NCI-H2196 (cell line): ENCODE measurements around the gene GMPR2.

Source experiments
- DNase-seq: peaks from one replicate; lab custom pipeline; 2025; ENCODE audit not compliant: unreplicated experiment; lab: John Stamatoyannopoulos, UW

Gene GMPR2

DNA sequence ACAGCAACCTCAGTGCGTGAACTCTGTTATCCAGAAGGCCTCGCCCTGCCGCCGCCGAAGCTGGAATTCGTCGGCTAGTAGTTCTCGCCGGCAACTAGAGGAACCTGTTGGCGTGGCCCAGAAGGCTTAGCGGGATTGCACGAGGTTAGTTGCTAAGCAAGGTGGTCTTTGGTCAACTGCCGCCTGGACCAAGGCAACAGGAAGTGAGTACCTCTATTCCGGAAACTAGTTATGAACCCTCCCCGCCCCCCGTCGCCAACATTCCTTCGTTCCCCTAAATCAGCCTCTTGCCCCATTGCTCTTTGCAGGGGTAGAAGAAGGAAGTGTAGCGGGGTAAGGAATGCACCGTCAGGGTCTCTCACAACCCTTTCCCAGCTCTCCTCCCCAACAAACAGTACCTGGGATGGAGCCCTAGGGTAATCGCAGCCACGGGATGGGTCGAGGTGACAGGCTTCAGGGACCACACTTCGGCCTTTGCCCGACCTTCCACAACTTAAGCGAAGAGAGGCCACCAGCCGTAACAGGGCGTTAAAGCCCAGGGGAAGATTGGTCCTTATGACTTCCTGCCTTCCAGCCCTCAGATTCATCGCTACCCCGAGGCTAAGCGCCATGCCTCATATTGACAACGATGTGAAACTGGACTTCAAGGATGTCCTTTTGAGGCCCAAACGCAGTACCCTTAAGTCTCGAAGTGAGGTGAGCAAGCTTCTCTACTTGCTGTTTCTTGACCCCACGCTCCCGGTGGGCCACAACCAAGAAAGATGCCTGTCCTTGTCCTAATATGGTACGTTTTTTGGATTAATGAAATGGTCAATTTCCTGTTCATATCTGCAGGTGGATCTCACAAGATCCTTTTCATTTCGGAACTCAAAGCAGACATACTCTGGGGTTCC, at the start of gene GMPR2:
Gene GMPR2 (plus strand): TSS at position 285 of the 893 bp plus-strand sequence. CDS start 325 bp downstream, at position 610.
- no peak for DNase-seq

GRCh38 chr14:24183014-24183481, 49.7 kb upstream of the GMPR2 start:
- no peak for DNase-seq

- DNase-seq = no peak
Measured at GRCh38 chr14:24184104-24184970, 48.4 kb upstream of the GMPR2 start.

- no peak for DNase-seq
Measured at GRCh38 chr14:24185026-24185425, 47.7 kb upstream of the GMPR2 start.

DNA sequence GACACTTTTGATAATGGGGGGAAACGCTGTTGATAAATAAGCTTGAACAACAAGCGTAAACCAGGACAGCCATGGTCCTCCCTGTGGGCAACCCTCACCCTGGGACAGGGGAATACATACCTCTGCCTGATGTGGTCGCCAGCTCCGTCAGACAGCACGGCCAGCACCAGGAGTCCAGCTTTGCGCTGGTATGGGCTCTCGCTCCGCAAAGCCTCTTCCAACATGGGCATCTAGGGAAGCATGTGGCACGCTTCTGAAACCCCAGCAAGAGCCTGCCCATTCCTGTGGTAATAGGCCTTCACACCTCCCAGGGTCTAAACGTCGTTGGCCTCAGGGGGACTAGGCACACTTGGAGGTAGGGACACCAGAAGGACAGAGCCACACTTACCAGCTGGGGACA, 47.0 kb upstream of the GMPR2 start:
- no peak for DNase-seq

- no peak for DNase-seq
Measured at GRCh38 chr14:24186831-24187538, 45.7 kb upstream of the GMPR2 start.

GRCh38 chr14:24187539-24187915, 45.2 kb upstream of the GMPR2 start:
- no peak for DNase-seq

DNA sequence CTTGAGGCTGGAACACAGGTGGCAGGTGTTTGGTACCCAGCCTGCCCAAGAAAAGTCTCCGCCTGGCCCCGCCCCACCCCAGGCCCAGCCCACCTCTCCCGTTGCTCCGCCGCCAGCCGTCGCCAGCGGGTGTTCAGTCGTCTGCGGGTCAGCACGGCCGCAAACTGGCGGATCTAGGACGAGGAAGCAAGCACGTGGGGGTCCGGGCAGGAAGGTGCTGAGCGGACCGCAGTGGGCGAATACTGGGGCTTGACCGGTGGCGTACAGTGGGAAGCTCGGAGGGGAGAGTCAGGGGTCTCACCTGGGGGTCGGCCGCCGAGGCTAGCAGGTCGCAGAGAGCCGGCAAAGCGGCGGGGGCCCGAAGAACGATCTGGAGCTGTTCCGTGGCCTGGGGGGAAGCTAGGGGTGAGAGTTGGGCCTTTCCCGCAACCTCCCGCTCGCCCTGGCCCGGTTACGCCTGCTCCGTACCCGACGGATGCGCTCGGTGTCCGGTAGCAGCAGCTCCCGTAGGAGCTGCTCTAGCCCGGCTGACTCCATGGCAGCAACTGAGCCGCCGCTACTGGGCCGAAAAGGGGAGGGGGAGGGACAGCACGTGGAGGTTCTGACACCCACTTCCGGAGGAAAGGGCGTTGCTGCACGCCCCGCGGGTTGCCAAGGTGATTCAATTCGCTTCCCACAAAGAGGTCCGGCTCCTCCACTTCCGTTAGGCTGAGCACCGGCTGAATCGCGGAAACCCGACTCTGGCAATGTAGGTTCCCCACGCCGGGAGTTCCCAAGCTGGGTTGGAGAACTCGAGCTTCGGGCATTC, 44.3 kb upstream of the GMPR2 start, which contains the start of gene IPO4:
Gene IPO4 (minus strand): TSS at position 566 of the 808 bp plus-strand sequence. CDS start 29 bp downstream, at position 537.
- peak; percentile 98 for DNase-seq

GRCh38 chr14:24189059-24189375, 43.7 kb upstream of the GMPR2 start:
- no peak for DNase-seq

DNA sequence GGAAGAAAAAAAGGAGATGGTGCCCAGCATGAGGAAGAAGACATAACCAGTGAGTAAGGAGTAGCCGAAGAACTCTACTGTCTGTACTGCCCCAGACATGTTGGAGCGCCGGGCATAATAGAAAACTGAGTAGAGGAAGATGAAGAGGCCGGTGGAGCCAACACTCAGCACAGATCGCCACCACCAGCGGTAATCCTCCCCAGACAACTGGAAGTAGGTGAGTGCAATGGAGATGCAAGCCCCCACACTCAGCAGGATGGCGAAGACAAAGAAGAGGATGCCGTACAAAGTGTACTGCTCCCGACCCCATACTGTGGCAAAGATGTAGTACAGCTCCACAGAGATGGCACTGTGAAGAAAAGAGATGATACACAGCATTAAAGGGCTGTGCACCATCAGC, 43.3 kb upstream of the GMPR2 start:
- DNase-seq = no peak

DNA sequence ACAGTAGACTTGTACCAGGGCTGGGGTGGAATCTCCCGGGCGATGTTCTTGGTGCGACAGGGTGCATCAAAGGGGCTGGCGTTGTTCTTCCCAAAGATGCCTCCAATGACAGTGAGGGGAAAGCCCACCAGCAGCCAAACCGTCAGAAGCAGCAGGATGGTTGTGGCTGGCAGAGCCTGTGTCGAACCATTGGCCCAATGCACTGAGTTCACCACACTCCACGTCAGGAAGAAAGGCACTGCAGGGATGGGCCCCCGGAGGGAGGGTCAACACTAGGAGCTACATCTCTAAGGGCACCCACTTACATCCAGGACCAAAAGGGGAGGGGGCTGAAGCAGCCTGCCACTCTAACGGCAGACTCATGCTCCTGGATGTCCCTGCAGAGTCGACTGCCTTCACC, 42.3 kb upstream of the GMPR2 start:
- DNase-seq = no peak

DNA sequence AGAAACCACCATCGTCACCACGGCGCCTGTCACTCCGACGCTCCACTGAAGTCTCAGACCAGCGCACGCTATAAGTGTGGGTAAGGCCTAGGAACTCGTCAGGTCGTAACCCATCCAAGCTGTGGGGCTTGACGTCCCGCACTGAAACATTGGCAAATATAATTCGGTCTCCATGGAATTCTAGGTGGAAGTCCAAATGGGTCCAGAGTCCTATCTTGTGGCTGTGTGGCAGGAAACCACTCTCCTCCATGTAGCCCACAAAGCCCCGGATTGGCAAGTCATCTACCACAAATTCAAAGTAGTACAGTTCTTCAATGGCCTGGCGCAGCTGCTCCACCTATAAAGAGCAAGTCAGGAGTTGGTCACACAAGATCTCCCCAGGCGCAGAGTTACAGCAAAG, 39.8 kb upstream of the GMPR2 start:
- no peak for DNase-seq

DNA sequence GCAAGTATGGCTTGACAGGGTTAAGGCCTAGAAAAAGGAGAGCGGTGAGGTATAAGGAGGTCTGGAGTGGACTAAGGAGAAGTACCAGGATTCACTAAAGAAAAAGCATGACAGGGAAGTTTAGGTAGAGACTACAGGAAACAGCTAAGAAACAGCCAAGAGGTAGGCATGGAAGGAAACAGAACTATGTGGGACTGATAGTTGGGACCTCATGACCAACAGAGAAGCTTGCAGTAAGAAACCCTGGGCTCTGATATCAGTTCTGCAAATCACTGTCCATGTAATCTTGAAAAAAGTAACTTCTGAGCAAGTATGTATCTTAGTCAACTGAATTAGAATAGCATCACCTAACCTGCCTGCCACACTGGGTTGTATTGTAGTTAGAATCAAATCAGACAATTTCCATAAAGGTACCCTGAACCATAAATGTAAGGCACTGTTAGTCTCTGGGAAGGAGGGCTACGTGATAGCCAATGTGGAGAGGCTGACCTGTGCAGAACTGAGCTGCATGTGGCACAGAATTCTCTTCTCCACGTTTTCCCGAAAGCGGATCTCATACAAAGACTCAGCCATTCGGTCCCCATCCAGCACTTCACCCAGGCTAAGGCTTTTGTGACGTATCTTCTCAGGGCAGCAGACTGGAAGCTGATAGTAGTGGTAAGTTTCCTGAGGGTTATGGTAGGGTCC, 38.4 kb upstream of the GMPR2 start:
- DNase-seq = no peak

GRCh38 chr14:24194873-24195185, 37.9 kb upstream of the GMPR2 start:
- no peak for DNase-seq

- DNase-seq = peak; percentile 78
Measured at GRCh38 chr14:24195186-24196070, 37.3 kb upstream of the GMPR2 start, which contains the start of gene TM9SF1. TM9SF1 (minus strand) TSS chr14:24195441; CDS start chr14:24195019, 422 bp downstream.

GRCh38 chr14:24196071-24197055, 36.4 kb upstream of the GMPR2 start:
- DNase-seq = peak; percentile 11

- no peak for DNase-seq
Measured at GRCh38 chr14:24197056-24197450, 35.7 kb upstream of the GMPR2 start.
